NCI-H1930 (cell line): ENCODE measurements around the gene KSR1.

Experiments used
- DNase-seq, 2 experiments: peaks; one replicate each; lab custom pipeline; 2025; lab: John Stamatoyannopoulos, UW

Gene KSR1

GRCh38 chr17:27550974-27551505 is 94.8 kb downstream of the KSR1 start:
- DNase-seq: no peak

GRCh38 chr17:27551701-27552248 is 95.5 kb downstream of the KSR1 start:
- DNase-seq: no peak

- DNase-seq: no peak
Measured at GRCh38 chr17:27552276-27552732, 96.1 kb downstream of the KSR1 start.

DNA sequence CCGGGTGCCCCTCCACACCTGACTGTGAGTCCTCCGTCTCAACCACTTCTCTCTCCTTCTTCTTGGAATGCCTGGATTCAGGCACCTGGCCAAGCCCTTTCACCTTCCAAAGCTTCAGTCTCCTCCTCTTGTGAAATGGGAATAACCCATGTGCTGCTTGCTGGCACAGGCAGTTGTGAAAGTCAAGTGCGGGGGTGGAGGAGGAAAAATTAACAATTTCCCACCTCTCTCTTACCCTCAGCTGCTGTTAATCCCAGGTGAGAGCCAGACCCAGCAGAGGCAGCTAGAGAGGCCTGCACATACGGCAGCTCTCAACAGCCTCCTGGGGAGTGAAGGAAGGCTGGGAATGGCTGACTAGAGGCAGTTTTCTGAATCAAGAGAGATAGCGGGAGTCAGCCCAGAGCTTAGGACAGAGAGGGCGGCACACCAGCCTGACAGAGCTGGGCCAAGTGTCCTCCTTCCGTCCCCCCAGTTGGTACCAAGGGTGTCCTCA is 96.8 kb downstream of the KSR1 start:
- DNase-seq: no peak

- no peak for DNase-seq
Measured at GRCh38 chr17:27554152-27554551, 97.9 kb downstream of the KSR1 start.

- no peak for DNase-seq
Measured at GRCh38 chr17:27554911-27555310, 98.7 kb downstream of the KSR1 start.

DNA sequence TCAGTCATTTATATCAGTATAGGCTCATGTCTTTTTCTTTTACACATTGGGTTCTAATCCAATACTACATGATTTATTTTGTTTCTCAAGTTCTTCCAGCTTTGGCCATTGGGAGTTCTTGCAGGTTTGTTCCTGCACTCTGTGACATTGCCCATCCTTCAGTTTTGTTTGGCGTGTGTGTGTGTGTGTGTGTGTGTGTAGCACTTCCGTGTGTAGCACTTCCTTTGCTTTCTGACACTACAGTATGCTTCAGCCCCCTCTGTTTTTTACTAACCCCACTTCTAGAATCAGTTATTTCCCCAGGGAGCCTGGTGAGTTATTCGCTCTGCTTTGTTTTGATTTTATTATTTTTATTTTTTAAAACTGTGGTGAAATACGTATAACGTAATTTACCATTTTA is 99.1 kb downstream of the KSR1 start:
- DNase-seq: no peak

DNA sequence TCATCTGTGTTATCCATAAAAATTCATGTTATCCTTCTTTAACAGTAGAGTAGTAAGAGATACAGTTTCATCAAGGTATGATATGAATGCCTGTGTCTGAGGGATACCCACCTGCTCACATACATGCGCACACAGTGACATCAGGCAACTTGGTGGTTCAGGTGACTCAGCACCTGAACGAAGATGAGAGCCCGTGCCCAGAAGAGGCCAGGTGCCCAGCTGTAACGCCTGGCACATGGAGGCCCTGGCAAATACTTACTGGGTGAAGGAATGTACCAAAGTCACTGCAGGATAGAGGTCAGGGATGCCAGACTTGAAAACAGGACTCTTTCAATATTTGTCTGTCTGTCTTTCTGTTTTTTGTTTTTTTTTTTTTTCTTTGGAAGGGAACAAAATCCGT is 102.1 kb downstream of the KSR1 start:
- DNase-seq: no peak

GRCh38 chr17:27558842-27559505 is 102.7 kb downstream of the KSR1 start:
- DNase-seq: no peak

DNA sequence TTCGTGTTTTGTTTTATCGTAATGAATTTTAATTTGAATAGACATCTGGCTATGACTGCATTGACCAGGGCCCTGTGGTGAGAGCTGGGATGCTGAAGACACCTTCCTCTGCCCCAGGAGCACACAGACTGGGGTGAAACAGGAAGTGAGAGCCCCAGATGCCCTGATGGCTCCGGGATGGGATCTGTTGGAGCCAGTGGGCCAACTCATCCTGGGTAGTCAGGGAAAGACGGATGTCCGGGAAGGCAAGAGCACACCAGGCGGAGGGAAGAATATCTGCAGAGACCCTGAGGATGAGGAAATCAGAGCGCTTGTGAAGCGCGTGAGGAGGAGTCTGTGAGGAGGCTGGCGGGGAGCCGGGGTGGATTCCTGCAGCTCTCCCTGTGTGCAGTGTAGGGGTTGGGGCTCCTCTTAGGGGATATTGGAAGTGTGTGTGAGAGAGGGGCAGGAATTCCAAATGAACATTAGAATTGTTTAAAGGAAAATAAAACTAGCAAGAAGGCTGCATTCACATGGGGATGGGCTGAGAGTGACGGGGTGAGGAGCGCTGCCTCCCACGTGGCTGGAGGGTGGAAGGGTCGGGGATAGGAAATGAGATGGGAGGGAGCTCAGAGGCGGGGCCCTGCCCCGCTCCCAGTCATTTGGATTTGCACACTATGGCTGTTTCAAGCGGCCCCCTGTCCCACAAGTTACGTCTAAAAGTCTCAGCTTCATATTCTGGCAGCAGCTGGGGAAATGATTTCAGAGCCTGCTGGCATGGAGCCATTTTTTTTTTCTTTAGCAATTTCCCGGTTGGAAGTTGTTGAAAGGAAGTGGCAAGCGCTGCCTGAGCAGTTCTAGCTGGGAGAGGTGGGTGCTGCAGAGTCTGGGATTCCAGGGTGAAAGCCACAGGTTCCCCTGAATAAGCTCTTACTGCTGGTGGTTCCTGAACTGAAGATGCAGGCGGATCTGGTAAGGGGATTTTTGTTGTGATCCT is 103.5 kb downstream of the KSR1 start:
- no peak for DNase-seq

DNA sequence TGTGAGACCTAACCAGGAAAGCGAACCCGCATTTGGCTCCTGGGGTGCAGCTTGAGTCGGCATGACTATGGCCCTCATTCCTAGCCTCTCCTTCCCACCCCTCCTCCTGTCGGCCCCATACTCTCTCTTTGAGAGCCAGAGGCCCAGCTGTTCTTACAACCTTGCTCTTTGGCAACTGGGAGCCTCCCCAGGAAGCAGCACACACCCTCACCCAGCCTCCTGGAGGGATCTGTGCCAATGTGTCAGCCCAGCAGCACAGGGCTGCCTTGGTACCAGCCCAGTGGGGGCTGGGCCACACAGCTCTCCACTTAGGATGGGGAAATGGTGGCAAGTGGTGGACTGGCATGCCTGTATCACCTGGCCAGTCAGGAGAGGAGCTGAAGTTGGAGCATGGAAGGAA is 104.4 kb downstream of the KSR1 start:
- no peak for DNase-seq

DNA sequence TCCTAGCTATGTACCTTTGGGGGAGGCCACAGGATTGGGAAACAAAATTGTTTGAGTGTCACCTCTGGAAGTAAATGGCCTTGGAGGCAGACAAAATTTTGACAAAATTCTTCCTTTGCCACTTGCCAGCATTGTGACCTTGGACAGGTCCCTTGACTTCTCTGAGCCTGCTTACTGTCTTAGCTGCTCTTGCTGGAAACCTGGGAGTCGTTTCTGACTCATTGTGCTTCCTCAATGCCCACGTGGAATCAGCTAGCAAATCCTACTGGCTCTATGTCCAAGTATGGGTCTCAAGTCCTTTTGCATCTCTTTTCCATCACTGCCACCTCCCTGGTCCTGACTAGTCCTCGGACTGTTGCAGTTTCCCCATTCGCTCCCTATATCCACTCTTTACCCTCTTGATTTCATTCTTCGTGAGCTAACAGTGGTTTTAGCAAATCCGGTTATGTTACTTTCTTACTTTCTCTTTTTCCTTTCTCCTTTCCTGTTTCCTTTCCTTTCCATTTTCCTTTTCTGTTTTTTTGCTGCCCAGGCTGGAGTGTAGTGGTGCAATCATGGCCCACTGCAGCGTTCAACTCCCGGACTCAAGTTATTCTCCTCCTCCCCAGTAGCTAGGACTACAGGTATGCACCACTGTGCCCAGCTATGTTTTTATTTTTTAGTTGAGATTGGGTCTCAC is 106.7 kb downstream of the KSR1 start:
- no peak for DNase-seq

DNA sequence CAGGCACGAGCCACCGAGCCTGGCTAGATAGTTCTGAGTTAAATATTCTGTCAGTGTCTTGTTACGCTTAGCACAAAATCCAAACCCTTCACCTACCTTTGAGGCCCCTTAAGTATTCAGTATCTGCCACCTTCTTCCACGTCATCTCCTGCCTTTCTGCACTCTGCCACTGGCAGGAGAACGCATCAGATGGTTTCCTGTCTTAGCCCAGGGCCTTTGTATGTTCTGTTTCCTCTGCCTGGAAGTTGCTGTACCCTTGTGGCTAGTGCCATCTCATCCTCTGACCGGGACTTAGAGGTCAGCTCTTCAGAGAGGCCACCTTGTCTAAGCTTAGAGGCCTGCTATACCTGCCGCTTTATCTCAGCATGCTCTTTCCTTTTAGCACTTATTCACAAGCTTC is 107.3 kb downstream of the KSR1 start:
- no peak for DNase-seq

GRCh38 chr17:27564463-27564862 is 108.2 kb downstream of the KSR1 start:
- DNase-seq: no peak

DNA sequence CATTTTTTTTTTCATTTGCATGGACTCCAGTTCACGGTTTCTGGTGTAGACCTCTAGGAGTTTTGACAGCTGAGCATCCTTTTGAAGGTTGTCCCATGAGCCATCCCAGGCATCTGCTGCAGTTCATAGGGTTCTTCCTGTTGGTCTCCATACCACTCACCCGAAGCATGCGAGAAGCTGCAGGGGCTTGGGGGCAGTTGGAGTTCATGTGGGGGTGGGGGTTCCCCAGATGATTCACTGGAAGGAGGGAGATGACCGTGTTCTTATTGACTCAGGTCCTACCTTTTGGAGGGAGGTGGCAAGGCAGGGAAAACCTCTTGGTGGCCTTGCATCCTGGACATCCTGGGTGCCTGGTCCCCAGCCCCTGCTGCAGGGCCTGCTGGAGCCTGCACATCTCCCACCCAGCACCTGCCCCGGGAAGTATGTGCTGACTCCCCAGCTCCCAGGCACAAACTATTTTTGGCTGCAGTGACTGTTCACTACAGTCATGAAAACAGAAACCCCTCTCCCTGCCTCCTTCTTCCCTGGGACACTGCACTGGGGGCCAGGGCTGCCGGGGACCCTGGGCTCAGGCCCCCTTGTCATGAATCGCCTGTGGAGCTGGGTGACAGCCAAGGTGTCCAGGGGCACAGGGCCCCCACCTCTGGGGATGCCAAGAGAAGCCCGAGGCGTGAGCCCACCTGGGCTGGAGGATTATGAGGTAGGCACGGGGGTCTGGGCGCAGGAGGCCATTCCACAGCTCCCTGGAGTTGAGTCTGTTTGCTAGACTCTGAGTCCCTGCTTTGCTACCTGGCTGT is 109.8 kb downstream of the KSR1 start:
- no peak for DNase-seq

- DNase-seq: no peak
Measured at GRCh38 chr17:27566671-27567562, 110.7 kb downstream of the KSR1 start.

DNA sequence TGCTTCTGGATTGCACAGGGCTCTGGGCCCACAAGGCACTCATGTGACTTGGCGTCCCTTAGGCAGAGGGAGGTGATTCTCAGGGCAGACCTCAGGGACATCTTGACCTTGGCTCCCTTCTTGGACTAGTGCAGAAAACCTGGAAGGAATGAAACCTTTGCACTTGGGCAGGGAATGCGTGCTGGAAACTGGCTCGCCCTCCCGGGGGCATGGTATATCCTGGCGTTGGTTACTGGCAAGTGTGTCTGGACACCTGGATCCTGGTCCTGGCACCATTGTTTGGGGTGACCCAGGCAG is 111.3 kb downstream of the KSR1 start:
- DNase-seq: no peak

DNA sequence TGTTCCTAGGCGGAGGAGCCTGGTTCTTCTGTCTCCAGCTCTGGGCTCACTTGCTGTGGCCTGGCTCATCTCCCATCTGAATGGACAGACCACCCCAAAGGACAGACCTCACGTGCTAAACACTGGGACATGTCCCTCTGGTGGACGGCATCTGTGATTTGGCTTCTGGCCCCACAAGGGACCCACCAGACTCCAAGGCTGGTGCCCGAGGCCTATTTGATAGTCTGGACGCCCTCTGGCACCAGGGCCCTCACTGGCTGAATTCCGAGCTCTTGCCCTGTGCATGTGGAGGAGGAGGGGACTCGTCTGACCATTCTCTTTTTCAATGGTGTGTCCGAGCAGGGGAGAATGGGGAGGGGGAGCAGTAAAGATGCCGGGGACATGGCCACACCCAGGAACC is 112.0 kb downstream of the KSR1 start:
- no peak for DNase-seq

- no peak for DNase-seq
Measured at GRCh38 chr17:27568811-27569210, 112.6 kb downstream of the KSR1 start.

GRCh38 chr17:27569257-27569722 is 113.0 kb downstream of the KSR1 start:
- DNase-seq: peak in 1 of 2 experiments; percentile 8
